ENCODE measurements around the gene NCSTN. TPM values are rescaled to one million over a fixed set of nuclear protein-coding genes. Genes with fewer than 3 reads are reported as not detected.

Gene NCSTN
- total and polyA plus RNA-seq, 10 of the 15 experiments (the other 5 are each of a cell fraction or from before 2014, with no cell fraction given) = 33.3 to 88.2 (median 60.4) TPM

DNA sequence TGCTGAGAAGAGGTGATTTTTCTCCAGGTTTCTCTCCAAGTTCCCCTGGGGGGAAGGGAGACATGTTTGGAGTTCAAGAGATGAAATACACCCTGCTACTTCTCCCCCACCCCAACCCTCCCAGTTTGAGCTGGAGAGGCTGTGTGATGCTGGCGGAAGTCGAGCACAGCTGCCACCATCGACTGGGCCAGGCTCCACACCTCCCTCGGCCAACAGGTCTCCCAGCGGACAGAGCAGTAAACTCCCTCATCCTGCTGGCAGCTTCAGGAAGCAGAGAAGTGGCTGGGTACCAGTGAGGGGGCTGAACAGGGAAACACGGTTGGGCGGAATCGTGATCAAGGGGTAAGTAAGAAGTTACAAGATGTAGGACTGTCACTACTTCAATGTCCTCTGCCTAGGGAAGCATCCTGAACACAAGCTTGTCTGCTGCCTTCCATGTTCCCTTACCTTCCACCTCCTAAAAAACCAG lies 17.1 kb downstream of the NCSTN start:
- no TSS peak for BruUV-seq (replicated peaks)
- FAIRE-seq (no peak), DNase-seq (ENCODE audit: low read depth, low spot score) (no peak), ATAC-seq (no peak)
- intact Hi-C loops (cut with micrococcal nuclease; ENCODE audit: unreplicated experiment) (no loop called here), in situ Hi-C loops (cut with MboI) (no loop called here)
- Histone ChIP-seq H3K27ac (ENCODE audit: control insufficient read depth, insufficient read depth) (no peak overlapping the region), H3K4me2 (ENCODE audit: control insufficient read depth, insufficient read depth) (no peak overlapping the region), H3K36me3 (ENCODE audit: control insufficient read depth in 2 of 2, insufficient read depth in 2 of 2, low read length in 1 of 2) (peaks cover 15 to 25% of the 10 kb centered on the region in 2 experiments), H2AFZ (ENCODE audit: control insufficient read depth, low read depth, low read length) (no peak overlapping the region), H3K4me3 (no peak overlapping the region), H3K4me1 (ENCODE audit: control insufficient read depth, insufficient read depth, low read length) (no peaks in the 10 kb centered on the region), H3K27me3 (replicated peaks in 1 of 2; ENCODE audit: control insufficient read depth in 2 of 2, insufficient read depth in 2 of 2, low read length in 1 of 2) (no peaks in the 10 kb centered on the region), H4K20me1 (ENCODE audit: control insufficient read depth, insufficient read depth) (no peaks in the 10 kb centered on the region), H3K79me2 (ENCODE audit: control insufficient read depth, insufficient read depth, low read length) (no peaks in the 10 kb centered on the region), H3K9me3 (replicated peaks; ENCODE audit: control insufficient read depth, insufficient read depth, low read length) (no peaks in the 10 kb centered on the region), H3K9ac (ENCODE audit: control insufficient read depth, insufficient read depth, low read length) (no peak overlapping the region)
- SMC1A ChIA-PET (ENCODE audit: uncharacterized antibody, unreplicated experiment) = no interaction called here
- RAD21 ChIA-PET (ENCODE audit: unreplicated experiment) = no interaction called here
- no peak for TF ChIP-seq IKZF2 (IDR thresholded peaks at IDR 0.05)
- TF ChIP-seq EP300 (IDR thresholded peaks at IDR 0.05; ENCODE audit: borderline replicate concordance in 1 of 2, control insufficient read depth in 1 of 2, low read depth in 2 of 2, low read length in 2 of 2) = no peak
- TF ChIP-seq CHD1 (IDR thresholded peaks at IDR 0.05; ENCODE audit: low read depth, low read length) = no peak
- no peak for TF ChIP-seq POU2F2 (IDR thresholded peaks at IDR 0.05; ENCODE audit: borderline replicate concordance, low read depth, low read length)
- TF ChIP-seq YY1 (IDR thresholded peaks at IDR 0.05; ENCODE audit: low read depth, low read length) = no peak
- TF ChIP-seq CBX3 (IDR thresholded peaks at IDR 0.05; ENCODE audit: borderline replicate concordance, low read depth) = no peak
- CTCF ChIA-PET = interaction anchor here (0.9 to 1.7 kb wide), 2 partner anchors 9 to 274 kb away, joined by 3 to 6 read pairs; no protein-coding TSS in a partner anchor
- 97% methylated on average over 8 of the region's 8 CpGs for WGBS (ENCODE audit: insufficient coverage, insufficient replicate concordance, low lambda C conversion rate, missing lambda C conversion rate)
- POLR2A ChIA-PET = interaction anchor here (0.5 kb wide), 1 partner anchor 1428 kb away, joined by 6 read pairs; no protein-coding TSS in a partner anchor

DNA sequence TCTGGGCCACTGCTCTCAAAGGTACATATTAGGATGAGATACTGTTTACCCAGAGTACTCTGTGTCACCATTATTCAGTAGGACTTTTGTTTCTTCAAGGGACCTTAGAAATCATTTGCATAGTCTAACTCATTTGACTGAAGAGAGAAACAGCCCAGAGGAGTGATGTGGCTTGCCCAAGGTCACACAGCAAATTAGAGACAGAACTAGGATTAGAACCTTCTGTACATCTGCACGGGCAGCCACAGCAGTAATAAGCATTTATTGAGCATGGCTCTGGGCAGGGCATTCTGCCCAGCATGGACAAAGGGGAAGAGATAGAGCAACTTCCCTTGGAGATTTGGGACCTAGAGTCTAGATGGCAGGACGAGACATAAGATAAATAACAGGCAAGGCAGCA lies 18.0 kb downstream of the NCSTN start:
- H3K79me2 ChIP-seq (ENCODE audit: control insufficient read depth, insufficient read depth, low read length) = no peaks in the 10 kb centered on the region
- H3K36me3 ChIP-seq (ENCODE audit: control insufficient read depth in 2 of 2, insufficient read depth in 2 of 2, low read length in 1 of 2) = peaks cover 11 to 23% of the 10 kb centered on the region in 2 experiments
- POLR2A ChIA-PET = no interaction called here
- no peak for FAIRE-seq
- no peaks in the 10 kb centered on the region for H3K4me1 ChIP-seq (ENCODE audit: control insufficient read depth, insufficient read depth, low read length)
- H3K27ac ChIP-seq (ENCODE audit: control insufficient read depth, insufficient read depth) = no peak overlapping the region
- CTCF ChIA-PET = interaction anchor here (0.9 to 1.7 kb wide), 4 partner anchors 10 to 283 kb away, joined by 3 to 7 read pairs (median 4); no protein-coding TSS in a partner anchor
- no peak overlapping the region for H2AFZ ChIP-seq (ENCODE audit: control insufficient read depth, low read depth, low read length)
- H3K9me3 ChIP-seq (replicated peaks; ENCODE audit: control insufficient read depth, insufficient read depth, low read length) = no peaks in the 10 kb centered on the region
- SMC1A ChIA-PET (ENCODE audit: uncharacterized antibody, unreplicated experiment) = no interaction called here
- RAD21 ChIA-PET (ENCODE audit: unreplicated experiment) = no interaction called here
- no TSS peak for BruUV-seq (replicated peaks)
- no peaks in the 10 kb centered on the region for H3K27me3 ChIP-seq (replicated peaks in 1 of 2; ENCODE audit: control insufficient read depth in 2 of 2, insufficient read depth in 2 of 2, low read length in 1 of 2)
- ATAC-seq = no peak
- WGBS (ENCODE audit: insufficient coverage, insufficient replicate concordance, low lambda C conversion rate, missing lambda C conversion rate) = 70% methylated on average over 2 of the region's 2 CpGs
- no peaks in the 10 kb centered on the region for H4K20me1 ChIP-seq (ENCODE audit: control insufficient read depth, insufficient read depth)
- DNase-seq (ENCODE audit: low read depth, low spot score) = no peak
- H3K4me2 ChIP-seq (ENCODE audit: control insufficient read depth, insufficient read depth) = no peak overlapping the region
- no peak overlapping the region for H3K4me3 ChIP-seq
- TF ChIP-seq NFIC (IDR thresholded peaks at IDR 0.05; ENCODE audit: low read depth, low read length) = no peak
- TF ChIP-seq TCF7 (IDR thresholded peaks at IDR 0.05; ENCODE audit: borderline replicate concordance) = no peak
- TF ChIP-seq IKZF2 (IDR thresholded peaks at IDR 0.05) = no peak
- intact Hi-C loops (cut with micrococcal nuclease; ENCODE audit: unreplicated experiment) (no loop called here), in situ Hi-C loops (cut with MboI) (no loop called here)
- no peak overlapping the region for H3K9ac ChIP-seq (ENCODE audit: control insufficient read depth, insufficient read depth, low read length)

Measured in GM12878 (cell line).